ENCODE results near the gene PHLPP1.

DNA sequence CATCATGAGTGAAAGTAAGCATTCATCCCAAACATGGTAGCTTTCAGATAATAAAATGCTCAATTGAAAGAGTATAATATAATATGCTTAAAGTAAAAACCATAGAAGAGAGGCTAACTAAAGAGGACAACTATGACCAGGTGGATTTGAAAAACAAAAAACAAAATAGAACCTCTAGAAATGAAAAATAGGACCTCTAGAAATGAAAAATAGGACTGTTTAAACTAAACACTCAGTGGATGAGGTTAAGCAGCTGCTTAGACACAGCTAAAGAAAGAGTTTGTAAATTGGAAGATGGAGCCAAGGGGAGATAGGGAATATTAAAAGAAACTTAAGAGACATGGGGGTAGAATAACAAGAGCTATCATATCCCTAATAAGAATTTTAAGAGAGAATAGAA is 302.6 kb downstream of the PHLPP1 start:
- TF ChIP-seq TAF1 (IDR thresholded peaks at IDR 0.05; ENCODE audit: low read depth) (no peak), RAD21 (IDR thresholded peaks at IDR 0.05; ENCODE audit: low read depth) (no peak), EGR1 (IDR thresholded peaks at IDR 0.05) (no peak), ZBTB7A (IDR thresholded peaks at IDR 0.05; ENCODE audit: low read depth) (no peak), EP300 (IDR thresholded peaks at IDR 0.05; ENCODE audit: borderline replicate concordance) (no peak), NFIC (IDR thresholded peaks at IDR 0.05) (no peak)
